Upper lobe of left lung (tissue), 6 donors: ENCODE results near the gene CHI3L1. TPM values are rescaled to one million over a fixed set of nuclear protein-coding genes. Genes with fewer than 3 reads are reported as not detected.
A peak's percentile ranks its signal among the peaks of the same experiment; 100 is the strongest.

ENCODE experiments used
- ATAC-seq, 2 donors: fragments of 200-7000 bp; cut with Tn5 transposase; one replicate each; pipeline ENCODE4 v1.9.1; 2022; ENCODE audit warnings: mild to moderate bottlenecking in 2 of 2, moderate library complexity in 2 of 2; ENCODE audit not compliant: low FRiP score in 2 of 2
- DNase-seq, 2 donors: peaks; one replicate each; pipeline ENCODE4 v3.0.0-alpha.2; 2019 to 2020
- H3K27ac ChIP-seq, 4 donors: fragments of 200-600 bp; sonication (generic); one replicate each; pipeline ENCODE4 v1.5.1; 2016 to 2019
- H3K27me3 ChIP-seq, 4 donors: fragments of 200-600 bp; sonication (generic); one replicate each; pipeline ENCODE4 v1.5.1; 2017 to 2019
- H3K36me3 ChIP-seq, 4 donors: fragments of 200-600 bp; sonication (generic); one replicate each; pipeline ENCODE4 v1.5.1; 2016 to 2019
- H3K4me1 ChIP-seq, 4 donors: fragments of 200-600 bp; sonication (generic); one replicate each; pipeline ENCODE4 v1.5.1; 2018 to 2019
- H3K4me3 ChIP-seq, 4 donors: fragments of 200-600 bp; sonication (generic); one replicate each; pipeline ENCODE4 v1.5.1; 2017 to 2019; ENCODE audit warnings: mild to moderate bottlenecking in 2 of 4, moderate library complexity in 1 of 4
- H3K9me3 ChIP-seq, 4 donors: fragments of 200-600 bp; sonication (generic); one replicate each; pipeline ENCODE4 v1.5.1; 2018 to 2019
- EP300 ChIP-seq, 4 donors: sonication (generic); formaldehyde crosslinking; IDR thresholded peaks; one replicate each; pipeline ENCODE4 v1.5.1; 2017; ENCODE audit warnings: antibody characterized with exemption in 4 of 4, control low read depth in 2 of 4
- POLR2A ChIP-seq, 4 donors: fragments of 450-650 bp; IDR thresholded peaks; one replicate each; pipeline ENCODE4 v1.5.1; 2016 to 2017; ENCODE audit warnings: antibody characterized with exemption in 4 of 4, mild to moderate bottlenecking in 2 of 4
- POLR2AphosphoS5 ChIP-seq, 2 donors: sonication (generic); formaldehyde crosslinking; IDR thresholded peaks; one replicate each; pipeline ENCODE4 v1.5.1; 2017; ENCODE audit warnings: antibody characterized with exemption in 2 of 2
- WGBS, 2 donors: methylation state at CpG; one replicate each; pipeline ENCODE4 v1.1.5; 2017 to 2018; 5-methylcytosine and 5-hydroxymethylcytosine counted together
- total RNA-seq, 6 donors: library from RNA; depleted of rRNA in 4 of 6; stranded (reverse); fragments of >200 nt in 4 of 6; gene quantifications; one replicate each; pipeline versions ENCODE4 v1.1.0 to v1.2.1, GENCODE V29; 2016 to 2021
- TF ChIP-seq, protein P1 (sequence below), 6 experiments: fragments of 450-650 bp in 4 of 6; fragments of 200-600 bp in 2 of 6; sonication (generic) in 2 of 6; IDR thresholded peaks; one replicate each; pipeline ENCODE4 v1.5.1; 2016 to 2019; ENCODE audit warnings: antibody characterized with exemption in 6 of 6
- donor health status: DM: no; HTN: no; CAD: no; lungs with moderate emphysema.
- donor health status: DM: no; HTN: yes; CAD: no; lungs with severe emphysema.

CHI3L1 gene
- total RNA-seq, 6 donors from 2014 or later: 12.3 to 68.4 (median 52.4) TPM

DNA sequence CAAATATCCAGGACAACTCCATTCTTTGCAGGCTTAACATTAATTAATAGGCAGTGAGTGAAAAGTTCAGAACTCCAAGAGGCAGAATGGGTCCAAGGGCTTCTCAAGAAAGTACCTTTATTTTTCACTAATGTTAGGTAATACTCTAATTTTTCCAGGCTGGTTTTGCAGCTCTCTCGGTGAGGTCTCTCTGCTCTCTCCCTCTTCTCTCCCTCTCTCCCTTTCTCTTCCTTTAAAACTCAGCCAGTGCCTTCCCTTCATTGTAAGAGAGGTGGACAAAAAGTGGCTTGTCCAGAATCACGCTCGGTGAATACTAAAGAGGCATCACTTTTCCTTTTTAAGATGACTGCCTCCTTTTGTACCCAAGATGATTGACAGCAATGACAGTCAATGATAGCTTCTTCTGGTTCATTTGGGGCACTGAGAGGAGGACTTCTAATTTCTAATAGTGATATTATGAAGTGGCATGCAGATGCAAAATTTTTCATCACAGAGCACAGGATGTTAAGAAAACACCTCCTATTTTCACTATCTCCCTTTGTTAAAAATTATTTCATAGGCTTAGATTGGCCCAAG, 1.3 kb upstream of the CHI3L1 start:
- H3K27ac ChIP-seq: peak overlapping the region in 2 of 4 donors; percentile 49 to 61
- H3K4me1 ChIP-seq: peaks cover 9 to 24% (median 18%) of the 10 kb centered on the region in 4 donors
- DNase-seq (no peak), ATAC-seq (no peak)
- no peak for TF ChIP-seq POLR2A (IDR thresholded peaks at IDR 0.05)
- no peak for TF ChIP-seq EP300 (IDR thresholded peaks at IDR 0.05)
- no peak for TF ChIP-seq POLR2AphosphoS5 (IDR thresholded peaks at IDR 0.05)
- TF ChIP-seq, protein P1, sequence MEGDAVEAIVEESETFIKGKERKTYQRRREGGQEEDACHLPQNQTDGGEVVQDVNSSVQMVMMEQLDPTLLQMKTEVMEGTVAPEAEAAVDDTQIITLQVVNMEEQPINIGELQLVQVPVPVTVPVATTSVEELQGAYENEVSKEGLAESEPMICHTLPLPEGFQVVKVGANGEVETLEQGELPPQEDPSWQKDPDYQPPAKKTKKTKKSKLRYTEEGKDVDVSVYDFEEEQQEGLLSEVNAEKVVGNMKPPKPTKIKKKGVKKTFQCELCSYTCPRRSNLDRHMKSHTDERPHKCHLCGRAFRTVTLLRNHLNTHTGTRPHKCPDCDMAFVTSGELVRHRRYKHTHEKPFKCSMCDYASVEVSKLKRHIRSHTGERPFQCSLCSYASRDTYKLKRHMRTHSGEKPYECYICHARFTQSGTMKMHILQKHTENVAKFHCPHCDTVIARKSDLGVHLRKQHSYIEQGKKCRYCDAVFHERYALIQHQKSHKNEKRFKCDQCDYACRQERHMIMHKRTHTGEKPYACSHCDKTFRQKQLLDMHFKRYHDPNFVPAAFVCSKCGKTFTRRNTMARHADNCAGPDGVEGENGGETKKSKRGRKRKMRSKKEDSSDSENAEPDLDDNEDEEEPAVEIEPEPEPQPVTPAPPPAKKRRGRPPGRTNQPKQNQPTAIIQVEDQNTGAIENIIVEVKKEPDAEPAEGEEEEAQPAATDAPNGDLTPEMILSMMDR (IDR thresholded peaks at IDR 0.05): no peak
- H3K4me3 ChIP-seq: no peak overlapping the region
- H3K36me3 ChIP-seq: no peaks in the 10 kb centered on the region
- no peaks in the 10 kb centered on the region for H3K9me3 ChIP-seq
- WGBS, 2 donors: 75 to 87% methylated on average over 3 of the region's 3 CpGs
- no peaks in the 10 kb centered on the region for H3K27me3 ChIP-seq

DNA sequence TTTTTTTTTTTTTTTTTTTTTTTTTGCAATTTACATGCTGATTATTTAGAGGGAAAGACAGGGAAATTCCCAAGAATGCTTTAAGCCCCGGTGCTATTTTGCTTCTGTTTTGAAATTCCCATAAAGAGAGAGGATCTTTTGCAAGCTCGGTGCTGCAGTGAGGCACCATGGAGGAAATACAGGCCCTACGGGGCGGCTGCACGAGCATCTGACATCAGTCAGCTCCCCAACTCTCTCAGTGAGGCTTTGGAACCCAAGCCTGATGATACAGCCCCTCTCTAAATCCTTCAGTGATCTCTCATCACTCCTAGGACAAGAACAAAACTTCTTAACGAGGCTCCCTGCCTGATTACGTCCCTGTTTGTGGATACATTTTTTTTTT, 791 bp upstream of the CHI3L1 start:
- Histone ChIP-seq H3K27ac (peak overlapping the region in 2 of 4 donors; percentile 49 to 61), H3K27me3 (no peaks in the 10 kb centered on the region), H3K36me3 (no peaks in the 10 kb centered on the region), H3K4me3 (no peak overlapping the region), H3K9me3 (no peaks in the 10 kb centered on the region), H3K4me1 (peaks cover 9 to 24% (median 20%) of the 10 kb centered on the region in 4 donors)
- no peak for TF ChIP-seq POLR2AphosphoS5 (IDR thresholded peaks at IDR 0.05)
- no peak for TF ChIP-seq EP300 (IDR thresholded peaks at IDR 0.05)
- TF ChIP-seq, protein P1 (IDR thresholded peaks at IDR 0.05): no peak
- no peak for TF ChIP-seq POLR2A (IDR thresholded peaks at IDR 0.05)
- WGBS, 2 donors: 36 to 39% methylated on average over 7 of the region's 7 CpGs
- DNase-seq (no peak), ATAC-seq (no peak)

DNA sequence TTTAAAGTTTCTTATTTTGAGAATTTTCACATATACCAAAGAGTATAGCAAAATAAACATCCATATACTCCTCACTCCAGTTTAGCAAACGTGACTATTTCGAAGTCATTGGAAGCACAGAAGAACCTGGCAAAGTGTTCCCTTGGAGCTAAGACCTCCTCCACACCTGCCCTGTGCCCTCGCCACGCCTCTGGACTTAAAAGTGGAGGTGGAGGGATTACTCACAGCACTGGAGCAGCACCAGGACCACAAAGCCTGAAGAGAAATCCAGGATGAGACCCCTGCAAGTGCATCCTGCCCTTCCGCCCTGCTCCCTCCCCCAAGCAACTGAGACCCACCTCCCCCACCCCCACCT, 436 bp downstream of the CHI3L1 start:
- Histone ChIP-seq H3K4me1 (peaks cover 9 to 24% (median 21%) of the 10 kb centered on the region in 4 donors), H3K27me3 (no peaks in the 10 kb centered on the region), H3K4me3 (peak overlapping the region in 1 of 4 donors; percentile 14), H3K27ac (peak overlapping the region in 3 of 4 donors; percentile 10 to 71 (median 62)), H3K36me3 (no peaks in the 10 kb centered on the region), H3K9me3 (no peaks in the 10 kb centered on the region)
- ATAC-seq (no peak), DNase-seq (no peak)
- TF ChIP-seq POLR2AphosphoS5 (IDR thresholded peaks at IDR 0.05): no peak
- TF ChIP-seq EP300 (IDR thresholded peaks at IDR 0.05): no peak
- no peak for TF ChIP-seq POLR2A (IDR thresholded peaks at IDR 0.05)
- TF ChIP-seq, protein P1 (IDR thresholded peaks at IDR 0.05): no peak
- WGBS, 2 donors: 75 to 85% methylated on average over 5 of the region's 5 CpGs

DNA sequence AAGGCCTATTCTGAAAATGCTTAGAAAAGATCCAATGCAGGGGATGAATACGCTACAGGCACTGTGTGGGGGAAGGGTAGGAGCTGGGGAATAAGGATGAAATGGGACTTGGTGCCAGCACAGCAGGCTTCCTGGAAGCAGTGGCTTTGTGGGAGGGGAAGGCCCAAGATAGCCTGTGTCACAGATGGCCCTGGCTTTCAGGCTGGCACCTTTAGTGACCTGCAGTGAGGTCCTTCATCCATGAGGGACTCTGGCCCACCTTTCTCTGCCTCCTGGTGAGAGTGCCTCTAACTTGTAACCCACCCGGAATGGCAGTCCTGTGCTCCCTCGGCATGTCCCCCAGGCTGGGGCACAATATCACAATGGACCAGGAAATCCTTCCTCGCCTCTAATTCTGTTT, 919 bp downstream of the CHI3L1 start:
- TF ChIP-seq POLR2AphosphoS5 (IDR thresholded peaks at IDR 0.05): no peak
- TF ChIP-seq POLR2A (IDR thresholded peaks at IDR 0.05): no peak
- no peak for TF ChIP-seq EP300 (IDR thresholded peaks at IDR 0.05)
- TF ChIP-seq, protein P1 (IDR thresholded peaks at IDR 0.05): no peak
- Histone ChIP-seq H3K27ac (peak overlapping the region in 1 of 4 donors; percentile 10), H3K36me3 (peaks cover 0 to 2% (median 0%) of the 10 kb centered on the region in 4 donors), H3K27me3 (no peaks in the 10 kb centered on the region), H3K4me1 (peaks cover 9 to 24% (median 21%) of the 10 kb centered on the region in 4 donors), H3K4me3 (peak overlapping the region in 1 of 4 donors; percentile 14), H3K9me3 (no peaks in the 10 kb centered on the region)
- 70 to 76% methylated on average over 4 of the region's 4 CpGs for WGBS, 2 donors
- ATAC-seq (no peak), DNase-seq (no peak)

DNA sequence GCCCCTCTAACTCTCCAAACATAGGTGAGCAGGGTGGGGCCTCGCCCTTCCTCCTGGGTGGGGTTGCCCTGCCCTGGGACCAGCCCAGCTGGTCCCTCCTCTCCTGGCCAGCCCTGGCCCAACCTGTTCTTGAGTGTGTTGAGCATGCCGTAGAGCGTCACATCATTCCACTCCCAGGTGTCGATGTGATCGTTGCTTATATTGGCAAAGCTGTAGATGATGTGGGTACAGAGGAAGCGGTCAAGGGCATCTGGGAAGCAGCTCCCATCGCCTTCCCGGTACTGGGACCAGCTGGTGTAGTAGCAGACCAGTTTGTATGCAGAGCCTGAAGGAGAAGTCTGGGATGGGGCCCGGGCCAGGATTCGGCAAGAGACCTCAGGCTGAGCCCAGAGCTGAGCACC, 1.4 kb downstream of the CHI3L1 start:
- H3K27me3 ChIP-seq: no peaks in the 10 kb centered on the region
- no peak overlapping the region for H3K4me3 ChIP-seq
- no peak overlapping the region for H3K27ac ChIP-seq
- H3K9me3 ChIP-seq: no peaks in the 10 kb centered on the region
- peaks cover 9 to 24% (median 21%) of the 10 kb centered on the region in 4 donors for H3K4me1 ChIP-seq
- TF ChIP-seq, protein P1 (IDR thresholded peaks at IDR 0.05): no peak
- no peak for TF ChIP-seq POLR2A (IDR thresholded peaks at IDR 0.05)
- TF ChIP-seq POLR2AphosphoS5 (IDR thresholded peaks at IDR 0.05): no peak
- TF ChIP-seq EP300 (IDR thresholded peaks at IDR 0.05): no peak
- DNase-seq: peak in 1 of 2 donors; percentile 60
- 81 to 84% methylated on average over 10 of the region's 10 CpGs for WGBS, 2 donors
- peaks cover 0 to 5% (median 0%) of the 10 kb centered on the region in 4 donors for H3K36me3 ChIP-seq
- no peak for ATAC-seq
